ENCODE results near the gene NEAT1.

- TF ChIP-seq POLR2A (IDR thresholded peaks at IDR 0.05) (no peak), CTCF (IDR thresholded peaks at IDR 0.05) (no peak)
Measured at GRCh38 chr11:65392899-65393298, 29.7 kb upstream of the NEAT1 start.

All from body of pancreas (tissue), 4 donors.